Fibroblast of lung (primary cell): ENCODE measurements around the gene SIPA1L3.

Source experiments
- CTCF ChIP-seq, 2 donors: IDR thresholded peaks in 1 of 2; conservative IDR thresholded peaks in 1 of 2; 1 replicate in 1 of 2; 2 replicates in 1 of 2; pipeline ENCODE4 v1.5.1; 2011 to 2012; ENCODE audit warnings: low read length in 2 of 2, control low read depth in 1 of 2, inconsistent platforms in 1 of 2, low read depth in 1 of 2, mild to moderate bottlenecking in 1 of 2
- EZH2 ChIP-seq: IDR thresholded peaks from 2 replicates; pipeline ENCODE4 v1.5.1; 2012; ENCODE audit warnings: low read length, control low read depth, mild to moderate bottlenecking; ENCODE audit errors: missing control alignments

- TF ChIP-seq CTCF (conservative IDR thresholded peaks at IDR 0.05 in 1 of 2, IDR thresholded peaks at IDR 0.05 in 1 of 2; ENCODE audit: low read depth in 1 of 2, low read length in 2 of 2) (no peak), EZH2 (no peak)
Observed at GRCh38 chr19:38064661-38065425, 157.8 kb downstream of the SIPA1L3 start.
